ENCODE results near the gene MAGI2. TPM values are rescaled to one million over a fixed set of nuclear protein-coding genes. Genes with fewer than 3 reads are reported as not detected.

MAGI2 gene
- total and polyA plus RNA-seq, 8 donors = 6.1 to 9.2 (median 7.1) TPM

- TF ChIP-seq CTCF (IDR thresholded peaks at IDR 0.05) = no peak
- Histone ChIP-seq H3K9me3 (peaks cover 0 to 7% of the 10 kb centered on the region in 2 donors), H3K27ac (no peak overlapping the region), H3K36me3 (no peaks in the 10 kb centered on the region), H3K4me3 (no peak overlapping the region), H3K4me1 (no peaks in the 10 kb centered on the region), H3K27me3 (no peaks in the 10 kb centered on the region)
- intact Hi-C loops (cut with DNase I) = no loop called here
- ATAC-seq = no peak
- no peak for DNase-seq
These were observed 1188.0 kb downstream of the MAGI2 start for GRCh38 chr7:78265486-78265885.

DNA sequence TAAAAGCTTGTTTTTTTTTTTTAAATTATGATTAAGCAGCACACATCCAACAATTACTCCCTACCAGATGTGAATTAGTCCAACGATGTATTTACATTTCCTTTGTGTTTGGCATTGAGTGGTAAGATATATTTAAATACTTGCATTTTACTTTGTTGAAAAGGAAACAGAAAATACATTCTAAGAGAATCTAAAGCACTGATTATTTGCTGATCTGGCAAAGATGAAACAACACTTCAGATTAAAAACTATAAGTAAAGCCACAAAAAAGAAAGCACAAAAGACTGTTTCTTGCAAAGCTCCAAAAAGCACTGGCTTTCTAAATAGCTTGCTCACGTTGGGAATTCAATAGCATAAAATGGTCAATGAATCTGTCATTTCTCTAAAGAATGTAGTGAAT, 1188.4 kb downstream of the MAGI2 start:
- intact Hi-C loops (cut with DNase I) = no loop called here
- no peaks in the 10 kb centered on the region for H3K4me1 ChIP-seq
- H3K9me3 ChIP-seq = peaks cover 0 to 2% of the 10 kb centered on the region in 2 donors
- TF ChIP-seq CTCF (IDR thresholded peaks at IDR 0.05) = no peak
- no peak overlapping the region for H3K27ac ChIP-seq
- no peak overlapping the region for H3K4me3 ChIP-seq
- no peaks in the 10 kb centered on the region for H3K36me3 ChIP-seq
- no peaks in the 10 kb centered on the region for H3K27me3 ChIP-seq
- ATAC-seq (no peak), DNase-seq (no peak)

GRCh38 chr7:78264105-78264504, 1189.4 kb downstream of the MAGI2 start:
- Histone ChIP-seq H3K4me3 (no peak overlapping the region), H3K9me3 (no peaks in the 10 kb centered on the region), H3K4me1 (no peaks in the 10 kb centered on the region), H3K27me3 (no peaks in the 10 kb centered on the region), H3K36me3 (no peaks in the 10 kb centered on the region), H3K27ac (no peak overlapping the region)
- DNase-seq (no peak), ATAC-seq (no peak)
- no peak for TF ChIP-seq CTCF (IDR thresholded peaks at IDR 0.05)
- intact Hi-C loops (cut with DNase I) = no loop called here

GRCh38 chr7:78261739-78262138, 1191.7 kb downstream of the MAGI2 start:
- Histone ChIP-seq H3K27ac (no peak overlapping the region), H3K4me3 (no peak overlapping the region), H3K4me1 (no peaks in the 10 kb centered on the region), H3K36me3 (no peaks in the 10 kb centered on the region), H3K9me3 (no peaks in the 10 kb centered on the region), H3K27me3 (no peaks in the 10 kb centered on the region)
- no peak for TF ChIP-seq CTCF (IDR thresholded peaks at IDR 0.05)
- DNase-seq (no peak), ATAC-seq (no peak)
- intact Hi-C loops (cut with DNase I) = no loop called here

GRCh38 chr7:78261302-78261701, 1192.2 kb downstream of the MAGI2 start:
- no peak overlapping the region for H3K4me3 ChIP-seq
- H3K36me3 ChIP-seq = no peaks in the 10 kb centered on the region
- DNase-seq (no peak), ATAC-seq (no peak)
- no peak overlapping the region for H3K27ac ChIP-seq
- TF ChIP-seq CTCF (IDR thresholded peaks at IDR 0.05) = no peak
- intact Hi-C loops (cut with DNase I) = no loop called here
- no peaks in the 10 kb centered on the region for H3K27me3 ChIP-seq
- no peaks in the 10 kb centered on the region for H3K4me1 ChIP-seq
- H3K9me3 ChIP-seq = no peaks in the 10 kb centered on the region

Measured in left lung (tissue), 10 donors.